H1 (cell line): Measurements from ENCODE around the gene RHEX. TPM values are rescaled to one million over a fixed set of nuclear protein-coding genes. Genes with fewer than 3 reads are reported as not detected.

Source experiments
- CTCF ChIA-PET: fragments of 300-600 bp; sonication (Branson Sonifier 250); formaldehyde crosslinking; loops from one replicate; lab custom pipeline; 2021; ENCODE audit not compliant: partially characterized antibody; lab: Charles Lee
- POLR2A ChIA-PET: fragments of 300-600 bp; sonication (Branson Sonifier 250); formaldehyde crosslinking; loops from one replicate; lab custom pipeline; 2021; ENCODE audit warnings: inconsistent platforms; ENCODE audit not compliant: partially characterized antibody; lab: Charles Lee
- DNase-seq, 2 experiments: peaks; one replicate each; pipeline versions ENCODE4 v3.0.0 to v3.0.0-alpha.2; 2010 to 2022; ENCODE audit warnings: low spot score in 2 of 2, low read depth in 1 of 2, mixed read lengths in 1 of 2
- FAIRE-seq: peaks from 2 replicates; lab custom pipeline; 2011; peaks lifted over from hg19 to GRCh38; lab: Jason Lieb, UNC
- H2AFZ ChIP-seq: 2 replicates; pipeline ENCODE4 v1.8.1; 2012; ENCODE audit warnings: low read length, inconsistent platforms
- H2AK5ac ChIP-seq: 2 replicates; pipeline ENCODE4 v1.6.1; 2013; ENCODE audit warnings: low read depth, low read length
- H2BK120ac ChIP-seq: replicated peaks from 2 replicates; pipeline ENCODE3; 2013; ENCODE audit warnings: low read depth, low read length, inconsistent platforms
- H2BK12ac ChIP-seq: 2 replicates; pipeline ENCODE4 v1.6.1; 2013; ENCODE audit warnings: low read depth, low read length
- H2BK15ac ChIP-seq: 2 replicates; pipeline ENCODE4 v1.6.1; 2013; ENCODE audit warnings: low read length
- H2BK20ac ChIP-seq: 2 replicates; pipeline ENCODE4 v1.6.1; 2013; ENCODE audit warnings: low read length
- H2BK5ac ChIP-seq: 2 replicates; pipeline ENCODE4 v1.6.1; 2013; ENCODE audit warnings: low read depth, low read length
- H3K14ac ChIP-seq: 2 replicates; pipeline ENCODE4 v1.6.1; 2013; ENCODE audit warnings: inconsistent platforms; ENCODE audit not compliant: insufficient read length
- H3K18ac ChIP-seq: 2 replicates; pipeline ENCODE4 v1.6.1; 2013; ENCODE audit warnings: low read length; ENCODE audit errors: extremely low read depth
- H3K23ac ChIP-seq: 2 replicates; pipeline ENCODE4 v1.6.1; 2013; ENCODE audit warnings: inconsistent platforms; ENCODE audit not compliant: insufficient read length
- H3K23me2 ChIP-seq: 2 replicates; pipeline ENCODE4 v1.6.1; 2013; ENCODE audit warnings: low read depth, low read length
- H3K27ac ChIP-seq: 2 replicates; pipeline ENCODE4 v1.6.1; 2011; ENCODE audit warnings: low read depth, low read length, inconsistent platforms
- H3K27me3 ChIP-seq, 4 experiments: replicated peaks in 1 of 4; 1 replicate in 1 of 4; 2 replicates in 3 of 4; pipeline versions ENCODE4 v1.6.1 to v1.8.1; 2011 to 2013; ENCODE audit warnings: low read length in 3 of 4, mild to moderate bottlenecking in 3 of 4, inconsistent platforms in 2 of 4, mixed read lengths in 2 of 4, moderate library complexity in 1 of 4; ENCODE audit not compliant: control insufficient read depth in 3 of 4, insufficient read depth in 3 of 4; ENCODE audit errors: extremely low read depth in 1 of 4
- H3K36me3 ChIP-seq, 4 experiments: 2 replicates each; pipeline versions ENCODE4 v1.6.1 to v1.8.1; 2011 to 2013; ENCODE audit warnings: mild to moderate bottlenecking in 4 of 4, low read length in 3 of 4, moderate library complexity in 2 of 4, control low read depth in 1 of 4, inconsistent platforms in 1 of 4; ENCODE audit not compliant: insufficient read depth in 4 of 4, control insufficient read depth in 2 of 4
- H3K4ac ChIP-seq: replicated peaks from 2 replicates; pipeline ENCODE3; 2013; ENCODE audit warnings: low read length, low read depth, mixed read lengths, inconsistent platforms; ENCODE audit not compliant: insufficient read length
- H3K4me1 ChIP-seq, 4 experiments: replicated peaks in 1 of 4; 1 replicate in 1 of 4; 2 replicates in 3 of 4; pipeline versions ENCODE4 v1.6.1 to v1.8.1; 2011 to 2013; ENCODE audit warnings: low read length in 3 of 4, inconsistent platforms in 2 of 4, mixed read lengths in 1 of 4; ENCODE audit not compliant: insufficient read depth in 4 of 4, control insufficient read depth in 3 of 4
- H3K4me2 ChIP-seq, 2 experiments: 2 replicates each; pipeline versions ENCODE4 v1.6.1 to v1.8.1; 2011 to 2013; ENCODE audit warnings: low read depth in 2 of 2, low read length in 2 of 2, control low read depth in 1 of 2, inconsistent platforms in 1 of 2, mild to moderate bottlenecking in 1 of 2; ENCODE audit not compliant: insufficient read depth in 1 of 2
- H3K4me3 ChIP-seq, 4 experiments: fragments of 200-600, 300-600 bp in 1 of 4; sonication (generic), shearing (Covaris generic), sonication (Bioruptor Twin) in 1 of 4; 2 replicates each; pipeline versions ENCODE4 v1.5.1 to v1.8.1; 2011 to 2016; ENCODE audit warnings: low read length in 4 of 4, low read depth in 3 of 4, control low read depth in 2 of 4, inconsistent platforms in 2 of 4, mild to moderate bottlenecking in 2 of 4, mixed read lengths in 1 of 4, moderate library complexity in 1 of 4; ENCODE audit not compliant: insufficient read depth in 2 of 4; ENCODE audit errors: extremely low read depth in 1 of 4
- H3K56ac ChIP-seq: replicated peaks from 2 replicates; pipeline ENCODE3; 2013; ENCODE audit warnings: low read depth, mild to moderate bottlenecking, mixed read lengths, low read length, inconsistent platforms; ENCODE audit not compliant: insufficient read length
- H3K79me1 ChIP-seq: 2 replicates; pipeline ENCODE4 v1.6.1; 2013; ENCODE audit warnings: low read depth, low read length, control low read depth
- H3K79me2 ChIP-seq, 2 experiments: 2 replicates each; pipeline versions ENCODE4 v1.6.1 to v1.8.1; 2012 to 2013; ENCODE audit warnings: low read length in 2 of 2, mild to moderate bottlenecking in 2 of 2, inconsistent platforms in 1 of 2; ENCODE audit not compliant: insufficient read depth in 2 of 2, control insufficient read depth in 1 of 2
- H3K9ac ChIP-seq, 4 experiments: replicated peaks in 1 of 4; 1 replicate in 1 of 4; 2 replicates in 3 of 4; pipeline versions ENCODE4 v1.6.1 to v1.8.1; 2011 to 2013; ENCODE audit warnings: low read depth in 3 of 4, low read length in 3 of 4, control low read depth in 2 of 4, mild to moderate bottlenecking in 2 of 4, moderate library complexity in 2 of 4, inconsistent platforms in 1 of 4; ENCODE audit errors: extremely low read depth in 1 of 4
- H3K9me3 ChIP-seq, 2 experiments: 2 replicates each; pipeline versions ENCODE4 v1.6.1 to v1.8.1; 2012 to 2013; ENCODE audit warnings: mild to moderate bottlenecking in 2 of 2, moderate library complexity in 2 of 2, control low read depth in 1 of 2, inconsistent platforms in 1 of 2, low read depth in 1 of 2, low read length in 1 of 2, mixed read lengths in 1 of 2; ENCODE audit not compliant: insufficient read depth in 2 of 2
- H4K20me1 ChIP-seq, 2 experiments: replicated peaks in 1 of 2; 2 replicates each; pipeline versions ENCODE3 to v1.8.1; 2011 to 2013; ENCODE audit warnings: inconsistent platforms in 2 of 2, low read length in 2 of 2, mild to moderate bottlenecking in 1 of 2; ENCODE audit not compliant: insufficient read depth in 2 of 2, control insufficient read depth in 1 of 2
- H4K5ac ChIP-seq: 2 replicates; pipeline ENCODE4 v1.6.1; 2013; ENCODE audit warnings: low read length, low read depth, mixed read lengths, inconsistent platforms; ENCODE audit not compliant: insufficient read length
- H4K8ac ChIP-seq: 2 replicates; pipeline ENCODE4 v1.8.0; 2013; ENCODE audit warnings: mild to moderate bottlenecking, moderate library complexity, low read length, inconsistent platforms; ENCODE audit not compliant: insufficient read depth; ENCODE audit errors: extremely low read depth
- H4K91ac ChIP-seq: replicated peaks from 2 replicates; pipeline ENCODE3; 2013; ENCODE audit warnings: low read length, mixed read lengths, inconsistent platforms; ENCODE audit not compliant: insufficient read length
- BACH1 ChIP-seq: IDR thresholded peaks from 2 replicates; pipeline ENCODE4 v1.6.1; 2012; ENCODE audit warnings: low read length, improper control_type of control experiment
- BRCA1 ChIP-seq: IDR thresholded peaks from 2 replicates; pipeline ENCODE4 v1.6.1; 2012; ENCODE audit warnings: low read depth, low read length, improper control_type of control experiment
- CBX8 ChIP-seq: fragments of 300-800, 300-1000 bp; sonication (generic); IDR thresholded peaks from 2 replicates; pipeline ENCODE4 v1.7.1; 2016; ENCODE audit warnings: low read depth, low read length, borderline replicate concordance
- CTBP2 ChIP-seq: IDR thresholded peaks from 2 replicates; pipeline ENCODE4 v1.7.0; 2011; ENCODE audit warnings: borderline replicate concordance, mild to moderate bottlenecking, moderate library complexity, mixed read lengths, low read length; ENCODE audit not compliant: insufficient read depth, insufficient read length
- EGR1 ChIP-seq: IDR thresholded peaks from 2 replicates; pipeline ENCODE4 v1.6.1; 2011; ENCODE audit warnings: low read depth, low read length, borderline replicate concordance
- MAFK ChIP-seq: IDR thresholded peaks from 2 replicates; pipeline ENCODE4 v1.6.1; 2012; ENCODE audit warnings: low read depth, mild to moderate bottlenecking, improper control_type of control experiment, low read length
- NRF1 ChIP-seq: IDR thresholded peaks from 2 replicates; pipeline ENCODE4 v1.6.1; 2011; ENCODE audit warnings: mild to moderate bottlenecking, low read depth, low read length, improper control_type of control experiment
- POLR2A ChIP-seq, 2 experiments: IDR thresholded peaks; 1 replicate in 1 of 2; 2 replicates in 1 of 2; pipeline ENCODE4 v1.6.1; 2011; ENCODE audit warnings: low read depth in 2 of 2, low read length in 2 of 2, mild to moderate bottlenecking in 2 of 2; ENCODE audit errors: control extremely low read depth in 1 of 2
- ZNF274 ChIP-seq: IDR thresholded peaks from 2 replicates; pipeline ENCODE4 v1.7.0; 2012; ENCODE audit warnings: low read length, borderline replicate concordance; ENCODE audit errors: extremely low read depth
- WGBS, 2 experiments: shearing (Covaris generic) in 1 of 2; methylation state at CpG; one replicate each; pipeline versions ENCODE4 v1.1.6 to v1.1.7; 2013 to 2015; ENCODE audit warnings: low lambda C conversion rate in 2 of 2, mixed read lengths in 2 of 2, inconsistent platforms in 1 of 2, low coverage in 1 of 2, missing lambda C conversion rate in 1 of 2; ENCODE audit not compliant: insufficient replicate concordance in 2 of 2, insufficient coverage in 1 of 2, insufficient read length in 1 of 2; ENCODE audit errors: extremely low coverage in 1 of 2, missing lambda C conversion rate in 1 of 2; 5-methylcytosine and 5-hydroxymethylcytosine counted together
- polyA plus RNA-seq, 7 experiments: library from polyadenylated mRNA; depleted of rRNA in 3 of 7; stranded (reverse) in 5 of 7; unstranded in 2 of 7; fragments of >200 nt in 5 of 7; fragments of 200-250 nt in 2 of 7; gene quantifications; 1 replicate in 5 of 7; 2 replicates in 1 of 7; 4 replicates in 1 of 7; pipeline versions ENCODE4 v1.2.1 to v1.2.3, GENCODE V29; 2011 to 2013; ENCODE audit warnings: missing spikeins in 2 of 7, mixed read lengths in 2 of 7
- total RNA-seq: library from RNA; stranded (reverse); fragmentation: NEBNext Ultra II Directional; extraction: Animal tissue kit (Norgen Biotek cat#: 25700); gene quantifications from 2 replicates; pipeline ENCODE4 v1.2.1, GENCODE V29; 2021
- TF ChIP-seq, protein P1 (sequence below), 3 experiments: IDR thresholded peaks; 1 replicate in 2 of 3; 2 replicates in 1 of 3; pipeline versions ENCODE4 v1.5.1 to v1.6.1; 2011; ENCODE audit warnings: low read length in 3 of 3, mild to moderate bottlenecking in 3 of 3, inconsistent platforms in 2 of 3, low read depth in 1 of 3, moderate library complexity in 1 of 3; ENCODE audit not compliant: insufficient read depth in 1 of 3; ENCODE audit errors: control extremely low read depth in 1 of 3
- TF ChIP-seq, protein P2 (sequence below): IDR thresholded peaks from 2 replicates; pipeline ENCODE4 v1.6.1; 2011; ENCODE audit warnings: low read length, improper control_type of control experiment

Gene RHEX
- total and polyA plus RNA-seq, 2 of the 8 experiments (the other 6 are each of a cell fraction or from before 2014, with no cell fraction given): not detected

DNA sequence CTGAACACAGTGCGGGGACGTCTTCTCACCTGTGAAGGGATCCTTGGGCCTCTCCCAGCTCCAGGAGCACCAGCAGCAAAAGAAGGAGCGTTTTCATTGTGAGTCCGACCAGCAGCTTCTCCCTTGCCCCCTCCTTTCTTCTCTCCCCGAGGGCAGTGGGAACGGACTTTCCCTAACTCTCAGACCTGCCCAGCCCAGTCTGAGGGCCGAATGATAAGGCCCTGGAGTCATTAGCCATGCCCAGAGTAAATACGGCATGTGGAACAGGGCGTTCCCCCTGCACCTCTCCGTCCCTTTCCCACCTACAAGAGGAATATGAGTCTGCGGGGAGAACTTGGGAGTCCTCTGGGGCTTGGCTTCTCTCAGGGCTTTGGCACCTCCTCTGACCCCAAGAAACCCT lies 29.3 kb upstream of the RHEX start, which contains the start of gene CTSE:
CTSE (minus strand) TSS at position 201 of the 400 bp plus-strand sequence; CDS start at position 97, 104 bp downstream.
- H2AK5ac ChIP-seq: no peak within 1 kb of the TSS
- FAIRE-seq (no peak), DNase-seq (no peak)
- H3K79me2 ChIP-seq: no peaks in the 10 kb centered on the region
- no peak within 1 kb of the TSS for H3K18ac ChIP-seq
- H3K23me2 ChIP-seq: no peaks in the 10 kb centered on the region
- 95% methylated on average over 6 of the region's 11 CpGs; no CpG with 5 or more reads in 1 of the 2 experiments for WGBS, 2 experiments
- no peak within 1 kb of the TSS for H2AFZ ChIP-seq
- no peak within 1 kb of the TSS for H4K5ac ChIP-seq
- H3K56ac ChIP-seq: no peak within 1 kb of the TSS
- no peaks in the 10 kb centered on the region for H3K36me3 ChIP-seq
- no peak within 1 kb of the TSS for H3K14ac ChIP-seq
- no peaks in the 10 kb centered on the region for H4K20me1 ChIP-seq
- H3K27me3 ChIP-seq: no peaks in the 10 kb centered on the region; a peak in 1 of 7 replicates
- no peak within 1 kb of the TSS for H2BK5ac ChIP-seq
- no peak within 1 kb of the TSS for H2BK15ac ChIP-seq
- no peaks in the 10 kb centered on the region for H3K4me1 ChIP-seq
- H3K23ac ChIP-seq: no peak within 1 kb of the TSS
- H3K79me1 ChIP-seq: no peaks in the 10 kb centered on the region
- no peak within 1 kb of the TSS for H2BK120ac ChIP-seq
- no peak within 1 kb of the TSS for H3K4me2 ChIP-seq
- H3K4me3 ChIP-seq: no peak within 1 kb of the TSS
- no peak within 1 kb of the TSS; the same call in none of the 2 replicates for H4K8ac ChIP-seq
- H3K9ac ChIP-seq: no peak within 1 kb of the TSS
- H3K9me3 ChIP-seq: no peaks in the 10 kb centered on the region
- H3K4ac ChIP-seq: no peak within 1 kb of the TSS
- H4K91ac ChIP-seq: no peak within 1 kb of the TSS
- H2BK20ac ChIP-seq: no peak within 1 kb of the TSS
- ChIA-PET CTCF (interaction anchor here (0.8 to 1.0 kb wide), 3 partner anchors 8 to 83 kb away, joined by 3 read pairs; no protein-coding TSS in a partner anchor), POLR2A (no interaction called here)
- H3K27ac ChIP-seq: no peak within 1 kb of the TSS
- H2BK12ac ChIP-seq: no peak within 1 kb of the TSS
- TF ChIP-seq, protein P1, sequence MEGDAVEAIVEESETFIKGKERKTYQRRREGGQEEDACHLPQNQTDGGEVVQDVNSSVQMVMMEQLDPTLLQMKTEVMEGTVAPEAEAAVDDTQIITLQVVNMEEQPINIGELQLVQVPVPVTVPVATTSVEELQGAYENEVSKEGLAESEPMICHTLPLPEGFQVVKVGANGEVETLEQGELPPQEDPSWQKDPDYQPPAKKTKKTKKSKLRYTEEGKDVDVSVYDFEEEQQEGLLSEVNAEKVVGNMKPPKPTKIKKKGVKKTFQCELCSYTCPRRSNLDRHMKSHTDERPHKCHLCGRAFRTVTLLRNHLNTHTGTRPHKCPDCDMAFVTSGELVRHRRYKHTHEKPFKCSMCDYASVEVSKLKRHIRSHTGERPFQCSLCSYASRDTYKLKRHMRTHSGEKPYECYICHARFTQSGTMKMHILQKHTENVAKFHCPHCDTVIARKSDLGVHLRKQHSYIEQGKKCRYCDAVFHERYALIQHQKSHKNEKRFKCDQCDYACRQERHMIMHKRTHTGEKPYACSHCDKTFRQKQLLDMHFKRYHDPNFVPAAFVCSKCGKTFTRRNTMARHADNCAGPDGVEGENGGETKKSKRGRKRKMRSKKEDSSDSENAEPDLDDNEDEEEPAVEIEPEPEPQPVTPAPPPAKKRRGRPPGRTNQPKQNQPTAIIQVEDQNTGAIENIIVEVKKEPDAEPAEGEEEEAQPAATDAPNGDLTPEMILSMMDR (IDR thresholded peaks at IDR 0.05; ENCODE audit: control extremely low read depth in 1 of 3, insufficient read depth in 1 of 3, low read depth in 1 of 3, low read length in 3 of 3): no peak
- no peak for TF ChIP-seq EGR1
- TF ChIP-seq, protein P2, sequence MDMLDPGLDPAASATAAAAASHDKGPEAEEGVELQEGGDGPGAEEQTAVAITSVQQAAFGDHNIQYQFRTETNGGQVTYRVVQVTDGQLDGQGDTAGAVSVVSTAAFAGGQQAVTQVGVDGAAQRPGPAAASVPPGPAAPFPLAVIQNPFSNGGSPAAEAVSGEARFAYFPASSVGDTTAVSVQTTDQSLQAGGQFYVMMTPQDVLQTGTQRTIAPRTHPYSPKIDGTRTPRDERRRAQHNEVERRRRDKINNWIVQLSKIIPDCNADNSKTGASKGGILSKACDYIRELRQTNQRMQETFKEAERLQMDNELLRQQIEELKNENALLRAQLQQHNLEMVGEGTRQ: no peak
- no peak for TF ChIP-seq CTBP2
- no peak for TF ChIP-seq POLR2A (IDR thresholded peaks at IDR 0.05; ENCODE audit: control extremely low read depth in 1 of 2, low read depth in 2 of 2, low read length in 2 of 2)
- TF ChIP-seq BRCA1: no peak
- no peak for TF ChIP-seq MAFK
- no peak for TF ChIP-seq BACH1
- no peak for TF ChIP-seq CBX8
- TF ChIP-seq ZNF274: no peak
- TF ChIP-seq NRF1: no peak
